Measurements from ENCODE around the gene GPR26. TPM values are rescaled to one million over a fixed set of nuclear protein-coding genes. Genes with fewer than 3 reads are reported as not detected.

The GPR26 gene
- total and polyA plus RNA-seq, 8 donors = not detected

GRCh38 chr10:123687758-123688157 lies 21.6 kb downstream of the GPR26 start:
- Histone ChIP-seq H3K4me3 (no peak overlapping the region), H3K27ac (no peak overlapping the region), H3K9me3 (no peaks in the 10 kb centered on the region), H3K27me3 (no peaks in the 10 kb centered on the region), H3K36me3 (no peaks in the 10 kb centered on the region), H3K4me1 (no peaks in the 10 kb centered on the region)
- TF ChIP-seq, protein P1, sequence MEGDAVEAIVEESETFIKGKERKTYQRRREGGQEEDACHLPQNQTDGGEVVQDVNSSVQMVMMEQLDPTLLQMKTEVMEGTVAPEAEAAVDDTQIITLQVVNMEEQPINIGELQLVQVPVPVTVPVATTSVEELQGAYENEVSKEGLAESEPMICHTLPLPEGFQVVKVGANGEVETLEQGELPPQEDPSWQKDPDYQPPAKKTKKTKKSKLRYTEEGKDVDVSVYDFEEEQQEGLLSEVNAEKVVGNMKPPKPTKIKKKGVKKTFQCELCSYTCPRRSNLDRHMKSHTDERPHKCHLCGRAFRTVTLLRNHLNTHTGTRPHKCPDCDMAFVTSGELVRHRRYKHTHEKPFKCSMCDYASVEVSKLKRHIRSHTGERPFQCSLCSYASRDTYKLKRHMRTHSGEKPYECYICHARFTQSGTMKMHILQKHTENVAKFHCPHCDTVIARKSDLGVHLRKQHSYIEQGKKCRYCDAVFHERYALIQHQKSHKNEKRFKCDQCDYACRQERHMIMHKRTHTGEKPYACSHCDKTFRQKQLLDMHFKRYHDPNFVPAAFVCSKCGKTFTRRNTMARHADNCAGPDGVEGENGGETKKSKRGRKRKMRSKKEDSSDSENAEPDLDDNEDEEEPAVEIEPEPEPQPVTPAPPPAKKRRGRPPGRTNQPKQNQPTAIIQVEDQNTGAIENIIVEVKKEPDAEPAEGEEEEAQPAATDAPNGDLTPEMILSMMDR (IDR thresholded peaks at IDR 0.05) = no peak
- ATAC-seq = no peak
- FAIRE-seq = no peak
- DNase-seq = no peak
- 44 to 58% methylated on average over 13 of the region's 13 CpGs for WGBS, 2 donors
- intact Hi-C loops (cut with DNase I) = no loop called here

DNA sequence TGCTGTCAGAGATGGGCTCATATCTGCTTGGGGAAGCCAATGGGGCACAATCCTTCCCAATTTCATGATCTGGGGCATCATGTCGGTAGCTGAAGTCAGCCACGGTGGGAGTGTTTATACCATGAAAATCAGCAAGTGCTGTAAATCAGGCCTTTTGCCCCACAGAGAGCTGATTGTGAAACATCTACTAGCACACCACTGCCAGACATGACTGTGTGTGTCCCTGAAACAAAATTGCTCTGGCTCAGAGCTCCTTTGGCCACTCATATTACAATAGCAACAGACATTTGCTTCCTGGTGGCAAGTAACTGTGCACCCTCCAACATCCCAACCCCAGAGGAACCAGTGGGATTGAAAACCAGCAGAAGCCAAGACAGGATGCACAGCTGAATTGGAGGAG lies 23.7 kb downstream of the GPR26 start:
- peak in 1 of 4 donors; percentile 18 for ATAC-seq
- no peaks in the 10 kb centered on the region for H3K36me3 ChIP-seq
- no peaks in the 10 kb centered on the region for H3K9me3 ChIP-seq
- WGBS, 2 donors = 74 to 83% methylated on average over 2 of the region's 2 CpGs
- TF ChIP-seq, protein P1 (IDR thresholded peaks at IDR 0.05) = no peak
- no peak overlapping the region for H3K4me3 ChIP-seq
- H3K27ac ChIP-seq = no peak overlapping the region
- no peaks in the 10 kb centered on the region for H3K27me3 ChIP-seq
- intact Hi-C loops (cut with DNase I) = no loop called here
- no peak for FAIRE-seq
- no peaks in the 10 kb centered on the region for H3K4me1 ChIP-seq
- DNase-seq = no peak

DNA sequence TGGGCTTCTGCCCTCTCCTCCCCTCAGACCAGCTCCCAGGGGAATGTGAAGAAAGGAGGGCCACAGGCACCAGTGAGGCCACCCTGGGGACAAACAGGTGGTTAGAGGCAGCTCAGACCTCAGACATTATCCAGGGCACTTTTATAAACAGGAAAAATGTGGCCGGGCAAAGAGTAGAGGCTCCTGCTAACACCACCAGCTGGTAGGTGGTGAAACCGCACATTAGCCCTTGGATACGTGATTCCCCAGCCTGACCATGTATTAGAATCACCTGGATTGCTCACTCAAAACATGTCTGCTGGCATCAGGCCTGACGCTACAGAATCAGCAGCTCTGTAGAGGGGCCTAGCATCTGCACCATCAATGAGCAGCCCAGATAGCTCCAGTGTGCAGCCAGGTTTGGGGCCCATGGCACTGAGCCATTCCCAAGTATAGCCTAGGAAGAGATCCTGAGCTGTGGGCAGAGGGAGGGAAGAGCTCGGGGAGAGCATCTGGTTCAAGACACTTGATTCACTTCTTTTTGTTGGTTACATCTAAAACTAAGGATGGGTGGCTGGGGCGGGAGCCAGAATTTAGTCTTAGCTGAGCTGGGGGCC lies 37.1 kb downstream of the GPR26 start:
- TF ChIP-seq, protein P1 (IDR thresholded peaks at IDR 0.05) = no peak
- H3K27ac ChIP-seq = no peak overlapping the region
- 57 to 62% methylated on average over 6 of the region's 6 CpGs for WGBS, 2 donors
- FAIRE-seq (no peak), ATAC-seq (no peak), DNase-seq (no peak)
- no peaks in the 10 kb centered on the region for H3K4me1 ChIP-seq
- H3K4me3 ChIP-seq = no peak overlapping the region
- no peaks in the 10 kb centered on the region for H3K27me3 ChIP-seq
- no peaks in the 10 kb centered on the region for H3K36me3 ChIP-seq
- intact Hi-C loops (cut with DNase I) = no loop called here
- H3K9me3 ChIP-seq = no peaks in the 10 kb centered on the region

GRCh38 chr10:123704076-123704475 lies 37.9 kb downstream of the GPR26 start:
- Histone ChIP-seq H3K4me1 (no peaks in the 10 kb centered on the region), H3K9me3 (no peaks in the 10 kb centered on the region), H3K27ac (no peak overlapping the region), H3K4me3 (no peak overlapping the region), H3K27me3 (no peaks in the 10 kb centered on the region), H3K36me3 (no peaks in the 10 kb centered on the region)
- DNase-seq = no peak
- 64 to 74% methylated on average over 8 of the region's 8 CpGs for WGBS, 2 donors
- FAIRE-seq = no peak
- intact Hi-C loops (cut with DNase I) = no loop called here
- no peak for ATAC-seq
- TF ChIP-seq, protein P1 (IDR thresholded peaks at IDR 0.05) = no peak

GRCh38 chr10:123704812-123705211 lies 38.7 kb downstream of the GPR26 start:
- no peak for FAIRE-seq
- H3K27ac ChIP-seq = no peak overlapping the region
- no peak for DNase-seq
- H3K27me3 ChIP-seq = no peaks in the 10 kb centered on the region
- no peaks in the 10 kb centered on the region for H3K4me1 ChIP-seq
- H3K9me3 ChIP-seq = no peaks in the 10 kb centered on the region
- H3K4me3 ChIP-seq = no peak overlapping the region
- TF ChIP-seq, protein P1 (IDR thresholded peaks at IDR 0.05) = no peak
- WGBS, 2 donors = 6 to 8% methylated on average over 6 of the region's 6 CpGs
- no peaks in the 10 kb centered on the region for H3K36me3 ChIP-seq
- ATAC-seq = no peak
- intact Hi-C loops (cut with DNase I) = no loop called here

Measured in pancreas (tissue), 10 donors.